ENCODE data around the gene SETD5.

DNA sequence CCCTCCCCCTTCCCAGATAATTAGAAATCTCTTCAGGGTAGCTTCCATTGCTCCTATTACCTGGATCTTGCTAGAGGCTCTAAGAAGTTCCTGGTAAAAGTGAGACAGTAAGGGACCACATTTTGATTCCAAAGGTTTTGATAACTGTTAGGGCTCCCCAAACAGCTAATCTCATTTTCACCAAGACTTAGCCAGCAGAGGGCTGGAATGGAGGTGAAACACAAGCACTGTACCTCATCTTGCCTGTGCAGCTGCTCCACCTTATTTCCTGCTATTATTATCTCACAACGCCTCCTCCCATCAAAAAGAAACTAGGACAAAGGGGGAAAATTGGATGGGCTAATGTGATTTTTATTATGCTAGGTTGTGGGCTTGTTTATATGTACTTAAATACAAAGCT lies 7.3 kb downstream of the SETD5 start:
- TF ChIP-seq CTCF (IDR thresholded peaks at IDR 0.05), result peak in 1 of 4 experiments; percentile 5
- no peak for TF ChIP-seq POLR2A (IDR thresholded peaks at IDR 0.05)
- no peak for TF ChIP-seq POLR2AphosphoS5 (IDR thresholded peaks at IDR 0.05)
